Chondrocyte (in vitro differentiated cells): ENCODE results near the gene TOP3A. TPM values are rescaled to one million over a fixed set of nuclear protein-coding genes. Genes with fewer than 3 reads are reported as not detected.

Source experiments
- DNase-seq: peaks from one replicate; pipeline ENCODE4 v3.0.0; 2021; ENCODE audit warnings: mixed read lengths, low spot score
- H3K27ac Mint-ChIP-seq: one replicate; pipeline ENCODE4 v1.8.0; 2021; ENCODE audit warnings: mild to moderate bottlenecking, moderate library complexity, mixed read lengths; ENCODE audit not compliant: unreplicated experiment
- H3K27me3 Mint-ChIP-seq: 2 replicates; pipeline ENCODE4 v1.8.0; 2021; ENCODE audit warnings: low read depth, mixed read lengths
- H3K36me3 Mint-ChIP-seq: 2 replicates; pipeline ENCODE4 v1.8.0; 2021; ENCODE audit warnings: low read depth, mixed read lengths
- H3K4me1 Mint-ChIP-seq: 2 replicates; pipeline ENCODE4 v1.8.0; 2021; ENCODE audit warnings: low read depth, mild to moderate bottlenecking, mixed read lengths
- H3K4me3 Mint-ChIP-seq: one replicate; pipeline ENCODE4 v1.8.0; 2021; ENCODE audit warnings: mild to moderate bottlenecking, moderate library complexity, mixed read lengths; ENCODE audit not compliant: unreplicated experiment
- H3K9me3 Mint-ChIP-seq: 2 replicates; pipeline ENCODE4 v1.8.0; 2021; ENCODE audit warnings: low read depth, mixed read lengths
- CTCF ChIP-seq: fragments of 200-600 bp; sonication (generic); IDR thresholded peaks from 2 replicates; pipeline ENCODE4 v1.5.0; 2021; ENCODE audit warnings: antibody characterized with exemption, mild to moderate bottlenecking, moderate library complexity
- total RNA-seq: library from RNA; stranded (reverse); gene quantifications from 3 replicates; pipeline ENCODE4 v1.2.1, GENCODE V29; 2021

The TOP3A gene
- total RNA-seq, 1 donor from 2014 or later = 37.7 TPM

- Mint-ChIP-seq H3K27me3 (no peaks in the 10 kb centered on the region), H3K4me3 (peak overlapping the region; percentile 47), H3K4me1 (peaks cover 55% of the 10 kb centered on the region), H3K36me3 (peaks cover 13% of the 10 kb centered on the region), H3K27ac (peak overlapping the region; percentile 57), H3K9me3 (no peaks in the 10 kb centered on the region)
- DNase-seq = no peak
- peak; percentile 79 for TF ChIP-seq CTCF
These were observed 4.9 kb upstream of the TOP3A start for GRCh38 chr17:18319604-18320256.

DNA sequence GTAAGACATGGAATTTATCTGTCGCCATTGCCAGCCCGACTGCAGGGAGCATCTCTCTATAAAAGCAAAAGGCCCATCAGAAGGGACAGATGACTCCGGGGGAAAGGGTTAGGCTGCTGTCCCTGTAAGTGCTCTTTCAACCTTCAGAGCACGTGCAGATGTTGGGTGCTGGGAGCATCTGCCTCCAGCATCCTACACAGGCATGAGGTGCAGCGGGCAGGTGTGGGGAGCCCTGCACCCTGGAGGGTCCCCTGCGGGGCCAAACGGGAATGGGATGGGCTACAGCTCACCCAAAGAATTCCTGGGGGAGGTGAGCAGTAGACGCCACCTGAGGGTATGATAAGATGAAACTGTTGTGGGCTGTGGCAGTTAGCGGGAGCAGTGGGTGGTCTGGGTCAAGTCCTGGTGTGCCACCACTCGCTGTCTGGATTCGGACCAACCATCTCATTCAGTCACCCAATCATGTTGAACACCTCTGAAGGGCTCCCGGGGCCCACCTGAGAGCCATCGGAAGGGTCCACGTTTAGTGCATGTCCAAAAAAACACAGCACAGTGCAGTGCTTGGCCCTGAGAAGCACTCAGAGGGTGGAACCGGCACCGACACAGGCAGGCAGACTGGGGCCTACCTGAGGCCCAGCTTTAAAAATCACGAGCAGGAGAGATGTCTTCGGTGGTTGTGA is 4.1 kb upstream of the TOP3A start:
- no peak for TF ChIP-seq CTCF
- DNase-seq = no peak
- peaks cover 56% of the 10 kb centered on the region for H3K4me1 Mint-ChIP-seq
- H3K4me3 Mint-ChIP-seq = peak overlapping the region; percentile 25
- peak overlapping the region; percentile 69 for H3K27ac Mint-ChIP-seq
- H3K36me3 Mint-ChIP-seq = peaks cover 5% of the 10 kb centered on the region
- H3K9me3 Mint-ChIP-seq = no peaks in the 10 kb centered on the region
- no peaks in the 10 kb centered on the region for H3K27me3 Mint-ChIP-seq

DNA sequence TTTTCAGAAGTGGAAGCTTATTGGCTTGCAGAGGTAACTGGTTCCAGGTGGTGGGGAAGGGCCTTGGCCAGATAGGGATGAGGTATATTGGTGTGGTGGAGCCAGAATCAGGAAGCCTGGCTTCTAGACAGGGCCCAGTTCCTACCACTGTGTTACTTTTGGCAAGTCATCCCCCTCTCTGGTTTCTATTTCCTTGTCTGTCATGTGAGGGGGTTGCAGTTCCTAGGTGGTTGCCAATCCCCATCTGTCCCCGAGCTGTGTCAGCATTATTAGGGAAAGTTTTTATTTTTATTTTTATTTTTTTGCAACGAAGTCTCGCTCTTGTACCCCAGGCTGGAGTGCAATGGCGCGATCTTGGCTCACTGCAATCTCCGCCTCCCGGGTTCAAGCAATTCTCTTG is 3.3 kb upstream of the TOP3A start:
- no peak for DNase-seq

GRCh38 chr17:18315961-18316360 is 1.2 kb upstream of the TOP3A start:
- H3K36me3 Mint-ChIP-seq = no peaks in the 10 kb centered on the region

More for the DNA sequence above, 3.3 kb upstream of the TOP3A start:
- H3K4me3 Mint-ChIP-seq = peak overlapping the region; percentile 19
- peaks cover 64% of the 10 kb centered on the region for H3K4me1 Mint-ChIP-seq
- no peaks in the 10 kb centered on the region for H3K9me3 Mint-ChIP-seq
- no peaks in the 10 kb centered on the region for H3K27me3 Mint-ChIP-seq
- H3K27ac Mint-ChIP-seq = peak overlapping the region; percentile 5
- no peak for TF ChIP-seq CTCF
- H3K36me3 Mint-ChIP-seq = peaks cover 4% of the 10 kb centered on the region

DNA sequence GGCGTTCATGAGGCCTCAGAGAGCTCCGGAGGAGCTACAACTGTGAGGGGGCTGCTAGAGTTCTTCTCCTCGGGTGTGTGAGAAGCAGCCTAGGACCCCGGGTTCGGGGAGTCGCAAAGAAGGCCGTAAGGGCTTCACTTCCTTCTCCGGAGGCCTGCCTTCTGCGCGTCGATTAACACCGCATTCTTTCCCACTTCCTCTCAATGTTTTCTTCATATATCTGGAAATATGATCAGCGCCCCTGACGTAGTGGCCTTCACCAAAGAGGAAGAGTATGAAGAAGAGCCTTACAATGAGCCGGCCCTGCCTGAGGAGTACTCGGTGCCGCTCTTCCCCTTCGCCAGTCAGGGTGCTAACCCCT is 748 bp upstream of the TOP3A start:
- Mint-ChIP-seq H3K27me3 (no peaks in the 10 kb centered on the region), H3K36me3 (no peaks in the 10 kb centered on the region), H3K4me3 (peak overlapping the region; percentile 95), H3K9me3 (no peaks in the 10 kb centered on the region), H3K4me1 (peaks cover 75% of the 10 kb centered on the region), H3K27ac (peak overlapping the region; percentile 98)
- no peak for DNase-seq
- TF ChIP-seq CTCF = no peak

More at GRCh38 chr17:18315961-18316360, 1.2 kb upstream of the TOP3A start:
- peak overlapping the region; percentile 95 for H3K4me3 Mint-ChIP-seq
- TF ChIP-seq CTCF = no peak
- H3K9me3 Mint-ChIP-seq = no peaks in the 10 kb centered on the region
- no peak for DNase-seq
- no peaks in the 10 kb centered on the region for H3K27me3 Mint-ChIP-seq
- peak overlapping the region; percentile 98 for H3K27ac Mint-ChIP-seq
- H3K4me1 Mint-ChIP-seq = peaks cover 79% of the 10 kb centered on the region
